ENCODE data around the gene RPLP2.

DNA sequence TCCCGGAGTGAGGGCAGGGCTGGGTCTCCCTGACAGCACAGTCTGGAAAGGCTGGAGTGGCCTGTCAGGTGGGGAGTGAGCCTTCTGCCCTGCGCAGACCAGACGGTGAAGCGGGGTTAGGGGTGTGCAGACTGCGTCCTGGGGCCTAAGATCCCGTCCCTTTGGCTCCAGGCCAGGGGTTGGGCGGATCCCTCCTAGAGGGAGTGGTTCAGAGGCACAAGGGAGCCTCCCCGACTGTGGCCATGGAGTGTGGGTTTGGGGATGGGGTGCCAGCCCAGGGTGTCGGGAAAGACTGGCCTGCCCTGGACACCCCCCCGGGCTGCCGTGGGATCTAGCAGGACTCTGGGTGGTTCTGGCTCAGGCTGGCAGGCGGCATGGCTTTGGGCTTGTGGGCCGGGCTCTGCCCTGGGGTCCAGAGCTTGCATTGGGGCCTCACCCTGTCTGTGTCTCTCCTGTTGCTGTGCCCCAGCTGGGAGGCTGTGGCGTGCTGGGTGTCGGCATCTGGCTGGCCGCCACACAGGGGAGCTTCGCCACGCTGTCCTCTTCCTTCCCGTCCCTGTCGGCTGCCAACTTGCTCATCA, 52.4 kb downstream of the RPLP2 start:
- TF ChIP-seq, protein P1, sequence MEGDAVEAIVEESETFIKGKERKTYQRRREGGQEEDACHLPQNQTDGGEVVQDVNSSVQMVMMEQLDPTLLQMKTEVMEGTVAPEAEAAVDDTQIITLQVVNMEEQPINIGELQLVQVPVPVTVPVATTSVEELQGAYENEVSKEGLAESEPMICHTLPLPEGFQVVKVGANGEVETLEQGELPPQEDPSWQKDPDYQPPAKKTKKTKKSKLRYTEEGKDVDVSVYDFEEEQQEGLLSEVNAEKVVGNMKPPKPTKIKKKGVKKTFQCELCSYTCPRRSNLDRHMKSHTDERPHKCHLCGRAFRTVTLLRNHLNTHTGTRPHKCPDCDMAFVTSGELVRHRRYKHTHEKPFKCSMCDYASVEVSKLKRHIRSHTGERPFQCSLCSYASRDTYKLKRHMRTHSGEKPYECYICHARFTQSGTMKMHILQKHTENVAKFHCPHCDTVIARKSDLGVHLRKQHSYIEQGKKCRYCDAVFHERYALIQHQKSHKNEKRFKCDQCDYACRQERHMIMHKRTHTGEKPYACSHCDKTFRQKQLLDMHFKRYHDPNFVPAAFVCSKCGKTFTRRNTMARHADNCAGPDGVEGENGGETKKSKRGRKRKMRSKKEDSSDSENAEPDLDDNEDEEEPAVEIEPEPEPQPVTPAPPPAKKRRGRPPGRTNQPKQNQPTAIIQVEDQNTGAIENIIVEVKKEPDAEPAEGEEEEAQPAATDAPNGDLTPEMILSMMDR (IDR thresholded peaks at IDR 0.05; ENCODE audit: borderline replicate concordance, extremely low read depth, low read length, poor library complexity, severe bottlenecking), result no peak
- no peak for TF ChIP-seq EZH2 (IDR thresholded peaks at IDR 0.05; ENCODE audit: borderline replicate concordance, low read depth, low read length, severe bottlenecking)

Data from DND-41 (cell line).